Measurements from ENCODE around the gene GJC3.
"Not testable (repeated sequence)": the region's sequence is repeated elsewhere in the genome, so short reads cannot be mapped to it uniquely, and the experiment has no call there.

The GJC3 gene

GRCh38 chr7:99928994-99929729 is at the start of gene GJC3:
Gene GJC3, minus strand, starts transcription at chr7:99929620. Its CDS starts 0 bp downstream, at chr7:99929620.
- H3K4me3 ChIP-seq (ENCODE audit: low read depth, low read length): peak within 1 kb of the TSS; percentile 55
- H3K27me3 ChIP-seq (ENCODE audit: control insufficient read depth, insufficient read depth, low read length): peaks cover 5% of the 10 kb centered on the region; the same call in 1 of the 2 replicates
- H3K4me1 ChIP-seq (ENCODE audit: control insufficient read depth, insufficient read depth, low read length): peaks cover 11% of the 10 kb centered on the region; the same call in 1 of the 2 replicates
- H3K27ac ChIP-seq (ENCODE audit: low read depth, low read length): no peak within 1 kb of the TSS
- peak within 1 kb of the TSS; percentile 16; the same call in 1 of the 2 replicates for H3K9ac ChIP-seq (ENCODE audit: low read depth, low read length)
- H3K36me3 ChIP-seq (ENCODE audit: control insufficient read depth, insufficient read depth, low read length): no peaks in the 10 kb centered on the region
- no peaks in the 10 kb centered on the region for H3K9me3 ChIP-seq (ENCODE audit: control insufficient read depth, insufficient read depth, low read length)

- H3K27me3 ChIP-seq (ENCODE audit: control insufficient read depth, insufficient read depth, low read length): no peaks in the 10 kb centered on the region
- no peak overlapping the region for H3K9ac ChIP-seq (ENCODE audit: low read depth, low read length)
- H3K9me3 ChIP-seq (ENCODE audit: control insufficient read depth, insufficient read depth, low read length): no peaks in the 10 kb centered on the region
- no peak overlapping the region for H3K27ac ChIP-seq (ENCODE audit: low read depth, low read length)
- no peak overlapping the region for H3K4me3 ChIP-seq (ENCODE audit: low read depth, low read length)
- H3K36me3 ChIP-seq (ENCODE audit: control insufficient read depth, insufficient read depth, low read length): no peaks in the 10 kb centered on the region
- H3K4me1 ChIP-seq (ENCODE audit: control insufficient read depth, insufficient read depth, low read length): no peaks in the 10 kb centered on the region
Observed at GRCh38 chr7:99976626-99977025, 47.2 kb upstream of the GJC3 start.

DNA sequence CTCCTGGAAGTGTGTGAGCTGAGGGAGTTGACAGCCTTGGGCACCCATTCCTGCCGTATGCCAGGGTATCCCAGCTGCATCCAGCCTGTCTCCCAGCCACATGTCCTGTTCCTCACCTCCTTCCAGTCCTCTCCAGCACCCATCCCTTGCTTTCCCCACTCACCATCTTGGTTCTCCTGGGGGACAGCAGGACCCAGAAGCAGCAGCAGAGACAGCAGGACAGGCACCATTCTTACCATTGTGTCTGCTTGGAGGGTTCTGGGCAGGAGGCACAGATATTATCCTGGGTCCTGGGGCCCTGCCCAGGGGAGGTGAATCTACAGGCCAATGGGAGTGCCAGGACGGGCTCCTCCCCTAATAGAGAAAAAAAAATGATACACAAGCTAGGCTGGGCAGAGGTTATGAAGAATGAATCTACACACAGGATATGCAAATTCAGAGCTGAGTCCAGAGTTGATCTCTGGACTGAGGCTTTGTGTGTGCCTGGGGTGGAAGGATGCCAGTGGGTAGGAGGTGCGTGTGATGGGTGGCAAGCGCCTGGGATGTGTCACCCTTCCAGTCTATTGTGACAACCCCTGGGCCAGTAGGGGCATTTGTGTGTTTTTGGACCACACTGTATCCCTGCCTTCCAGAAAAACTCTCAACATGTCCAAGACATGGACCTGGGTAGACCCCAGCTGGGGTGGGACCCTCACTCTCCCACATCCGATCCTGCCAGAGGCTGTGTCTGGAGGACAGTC is 46.5 kb upstream of the GJC3 start, which contains the start of gene AZGP1:
AZGP1 (minus strand) TSS at position 250 of the 740 bp plus-strand sequence; CDS start at position 239, 11 bp downstream.
- no peaks in the 10 kb centered on the region for H3K4me1 ChIP-seq (ENCODE audit: control insufficient read depth, insufficient read depth, low read length)
- no peaks in the 10 kb centered on the region for H3K36me3 ChIP-seq (ENCODE audit: control insufficient read depth, insufficient read depth, low read length)
- no peak within 1 kb of the TSS for H3K27ac ChIP-seq (ENCODE audit: low read depth, low read length)
- no peaks in the 10 kb centered on the region for H3K9me3 ChIP-seq (ENCODE audit: control insufficient read depth, insufficient read depth, low read length)
- H3K4me3 ChIP-seq (ENCODE audit: low read depth, low read length): no peak within 1 kb of the TSS
- no peak within 1 kb of the TSS for H3K9ac ChIP-seq (ENCODE audit: low read depth, low read length)
- H3K27me3 ChIP-seq (ENCODE audit: control insufficient read depth, insufficient read depth, low read length): no peaks in the 10 kb centered on the region

GRCh38 chr7:99974681-99975080 is 45.3 kb upstream of the GJC3 start:
- no peak overlapping the region for H3K9ac ChIP-seq (ENCODE audit: low read depth, low read length)
- no peak overlapping the region for H3K27ac ChIP-seq (ENCODE audit: low read depth, low read length)
- no peaks in the 10 kb centered on the region for H3K9me3 ChIP-seq (ENCODE audit: control insufficient read depth, insufficient read depth, low read length)
- H3K4me1 ChIP-seq (ENCODE audit: control insufficient read depth, insufficient read depth, low read length): no peaks in the 10 kb centered on the region
- H3K36me3 ChIP-seq (ENCODE audit: control insufficient read depth, insufficient read depth, low read length): no peaks in the 10 kb centered on the region
- no peaks in the 10 kb centered on the region for H3K27me3 ChIP-seq (ENCODE audit: control insufficient read depth, insufficient read depth, low read length)
- no peak overlapping the region for H3K4me3 ChIP-seq (ENCODE audit: low read depth, low read length)

DNA sequence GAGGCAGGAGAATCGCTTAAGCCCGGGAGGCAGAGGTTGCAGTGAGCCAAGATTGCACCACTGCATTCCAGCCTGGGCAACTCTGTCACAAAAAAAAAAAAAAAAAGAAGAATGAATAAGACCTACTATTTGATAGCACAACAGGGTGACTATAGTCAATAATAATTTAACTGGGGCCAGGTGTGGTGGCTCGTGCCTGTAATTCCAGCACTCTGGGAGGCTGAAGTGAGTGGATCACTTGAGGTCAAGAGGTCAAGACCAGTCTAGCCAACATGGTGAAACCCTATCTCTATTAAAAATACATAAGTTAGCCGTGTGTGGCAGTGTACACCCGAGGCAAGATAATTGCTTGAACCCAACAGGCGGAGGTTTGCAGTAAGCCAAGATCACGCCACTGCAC is 44.4 kb upstream of the GJC3 start:
- H3K9me3 ChIP-seq (ENCODE audit: control insufficient read depth, insufficient read depth, low read length); H3K27ac ChIP-seq (ENCODE audit: low read depth, low read length); H3K4me3 ChIP-seq (ENCODE audit: low read depth, low read length); H3K4me1 ChIP-seq (ENCODE audit: control insufficient read depth, insufficient read depth, low read length); H3K36me3 ChIP-seq (ENCODE audit: control insufficient read depth, insufficient read depth, low read length); H3K9ac ChIP-seq (ENCODE audit: low read depth, low read length); H3K27me3 ChIP-seq (ENCODE audit: control insufficient read depth, insufficient read depth, low read length): not testable (repeated sequence)

- no peak overlapping the region for H3K4me3 ChIP-seq (ENCODE audit: low read depth, low read length)
- no peaks in the 10 kb centered on the region for H3K36me3 ChIP-seq (ENCODE audit: control insufficient read depth, insufficient read depth, low read length)
- no peaks in the 10 kb centered on the region for H3K9me3 ChIP-seq (ENCODE audit: control insufficient read depth, insufficient read depth, low read length)
- H3K27ac ChIP-seq (ENCODE audit: low read depth, low read length): no peak overlapping the region
- no peaks in the 10 kb centered on the region; the same call in 1 of the 2 replicates for H3K27me3 ChIP-seq (ENCODE audit: control insufficient read depth, insufficient read depth, low read length)
- no peaks in the 10 kb centered on the region for H3K4me1 ChIP-seq (ENCODE audit: control insufficient read depth, insufficient read depth, low read length)
- H3K9ac ChIP-seq (ENCODE audit: low read depth, low read length): no peak overlapping the region
Observed at GRCh38 chr7:99971242-99971641, 41.8 kb upstream of the GJC3 start.

DNA sequence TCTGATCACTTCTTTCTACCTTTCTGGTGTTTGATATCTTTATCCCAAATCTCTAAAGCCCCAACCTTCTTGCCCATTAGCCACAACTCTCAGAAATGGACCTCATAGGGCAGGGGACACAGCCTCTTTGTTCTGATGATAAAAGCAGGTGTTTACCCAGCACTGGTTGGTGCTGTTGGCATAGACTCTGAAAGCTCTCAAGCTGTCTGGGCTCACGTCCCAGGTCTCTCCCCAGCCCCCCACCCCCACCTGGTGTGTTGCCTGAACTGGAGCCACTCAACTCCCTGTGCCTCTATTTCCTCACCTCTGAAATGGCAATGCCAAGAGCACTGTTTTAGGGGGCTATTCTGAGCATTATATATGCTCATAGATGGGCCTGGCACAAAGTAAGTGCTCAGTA is 40.4 kb upstream of the GJC3 start:
- not testable (repeated sequence) for H3K9me3 ChIP-seq (ENCODE audit: control insufficient read depth, insufficient read depth, low read length); H3K27ac ChIP-seq (ENCODE audit: low read depth, low read length); H3K9ac ChIP-seq (ENCODE audit: low read depth, low read length); H3K36me3 ChIP-seq (ENCODE audit: control insufficient read depth, insufficient read depth, low read length); H3K27me3 ChIP-seq (ENCODE audit: control insufficient read depth, insufficient read depth, low read length); H3K4me3 ChIP-seq (ENCODE audit: low read depth, low read length); H3K4me1 ChIP-seq (ENCODE audit: control insufficient read depth, insufficient read depth, low read length)

- Histone ChIP-seq H3K9ac (ENCODE audit: low read depth, low read length) (no peak overlapping the region), H3K27me3 (ENCODE audit: control insufficient read depth, insufficient read depth, low read length) (no peaks in the 10 kb centered on the region; the same call in 1 of the 2 replicates), H3K4me1 (ENCODE audit: control insufficient read depth, insufficient read depth, low read length) (no peaks in the 10 kb centered on the region), H3K9me3 (ENCODE audit: control insufficient read depth, insufficient read depth, low read length) (no peaks in the 10 kb centered on the region), H3K4me3 (ENCODE audit: low read depth, low read length) (no peak overlapping the region), H3K36me3 (ENCODE audit: control insufficient read depth, insufficient read depth, low read length) (no peaks in the 10 kb centered on the region), H3K27ac (ENCODE audit: low read depth, low read length) (no peak overlapping the region)
Observed at GRCh38 chr7:99969298-99969697, 39.9 kb upstream of the GJC3 start.

GRCh38 chr7:99958564-99959227 is 29.3 kb upstream of the GJC3 start:
- Histone ChIP-seq H3K4me3 (ENCODE audit: low read depth, low read length) (no peak overlapping the region), H3K27ac (ENCODE audit: low read depth, low read length) (no peak overlapping the region), H3K36me3 (ENCODE audit: control insufficient read depth, insufficient read depth, low read length) (no peaks in the 10 kb centered on the region), H3K27me3 (ENCODE audit: control insufficient read depth, insufficient read depth, low read length) (no peaks in the 10 kb centered on the region; the same call in 1 of the 2 replicates), H3K9ac (ENCODE audit: low read depth, low read length) (no peak overlapping the region), H3K4me1 (ENCODE audit: control insufficient read depth, insufficient read depth, low read length) (no peaks in the 10 kb centered on the region), H3K9me3 (ENCODE audit: control insufficient read depth, insufficient read depth, low read length) (no peaks in the 10 kb centered on the region)

DNA sequence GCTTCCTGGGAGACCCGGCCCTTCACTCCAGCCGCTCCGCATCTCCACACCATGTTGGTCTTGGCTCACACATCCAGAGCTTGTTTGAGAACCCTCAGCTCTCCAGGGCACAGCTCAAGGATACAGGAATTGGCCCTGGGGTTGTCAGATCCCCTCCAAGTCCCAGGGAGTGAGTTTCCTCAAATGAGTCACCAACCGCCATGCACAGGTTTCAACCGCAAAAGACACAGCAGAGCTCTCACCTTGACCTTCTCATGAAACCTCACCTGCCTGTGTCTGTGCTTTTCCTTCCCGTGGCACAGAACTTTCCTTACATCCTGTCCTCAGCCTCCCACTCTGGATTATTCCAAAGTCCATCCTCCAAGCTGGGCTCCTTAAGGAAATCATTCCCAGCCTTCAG is 25.8 kb upstream of the GJC3 start:
- Histone ChIP-seq H3K27me3 (ENCODE audit: control insufficient read depth, insufficient read depth, low read length) (no peaks in the 10 kb centered on the region), H3K36me3 (ENCODE audit: control insufficient read depth, insufficient read depth, low read length) (no peaks in the 10 kb centered on the region), H3K9me3 (ENCODE audit: control insufficient read depth, insufficient read depth, low read length) (peaks cover 12% of the 10 kb centered on the region), H3K9ac (ENCODE audit: low read depth, low read length) (no peak overlapping the region), H3K4me3 (ENCODE audit: low read depth, low read length) (no peak overlapping the region), H3K4me1 (ENCODE audit: control insufficient read depth, insufficient read depth, low read length) (no peaks in the 10 kb centered on the region), H3K27ac (ENCODE audit: low read depth, low read length) (no peak overlapping the region)

- H3K4me3 ChIP-seq (ENCODE audit: low read depth, low read length); H3K4me1 ChIP-seq (ENCODE audit: control insufficient read depth, insufficient read depth, low read length); H3K36me3 ChIP-seq (ENCODE audit: control insufficient read depth, insufficient read depth, low read length); H3K27me3 ChIP-seq (ENCODE audit: control insufficient read depth, insufficient read depth, low read length); H3K27ac ChIP-seq (ENCODE audit: low read depth, low read length); H3K9ac ChIP-seq (ENCODE audit: low read depth, low read length): not testable (repeated sequence)
- peaks cover 17% of the 10 kb centered on the region for H3K9me3 ChIP-seq (ENCODE audit: control insufficient read depth, insufficient read depth, low read length)
Observed at GRCh38 chr7:99954643-99955042, 25.2 kb upstream of the GJC3 start.
